NCI-H460 (cell line): ENCODE results near the gene GADL1. TPM values are rescaled to one million over a fixed set of nuclear protein-coding genes. Genes with fewer than 3 reads are reported as not detected.

Source experiments
- DNase-seq: peaks from one replicate; pipeline ENCODE4 v3.0.0-alpha.2; 2016; ENCODE audit warnings: low read depth; ENCODE audit errors: extremely low read depth
- total RNA-seq: library from RNA; depleted of rRNA; stranded (reverse); fragments of >200 nt; shearing (Covaris generic); gene quantifications from 2 replicates; pipeline ENCODE4 v1.2.3, GENCODE V29; 2014

GADL1 gene
- total RNA-seq, 1 experiment from 2014 or later, result not detected

- DNase-seq, result no peak
Observed at GRCh38 chr3:30682434-30683155, 211.9 kb downstream of the GADL1 start.

- DNase-seq, result no peak
Observed at GRCh38 chr3:30681649-30682211, 212.7 kb downstream of the GADL1 start.

DNA sequence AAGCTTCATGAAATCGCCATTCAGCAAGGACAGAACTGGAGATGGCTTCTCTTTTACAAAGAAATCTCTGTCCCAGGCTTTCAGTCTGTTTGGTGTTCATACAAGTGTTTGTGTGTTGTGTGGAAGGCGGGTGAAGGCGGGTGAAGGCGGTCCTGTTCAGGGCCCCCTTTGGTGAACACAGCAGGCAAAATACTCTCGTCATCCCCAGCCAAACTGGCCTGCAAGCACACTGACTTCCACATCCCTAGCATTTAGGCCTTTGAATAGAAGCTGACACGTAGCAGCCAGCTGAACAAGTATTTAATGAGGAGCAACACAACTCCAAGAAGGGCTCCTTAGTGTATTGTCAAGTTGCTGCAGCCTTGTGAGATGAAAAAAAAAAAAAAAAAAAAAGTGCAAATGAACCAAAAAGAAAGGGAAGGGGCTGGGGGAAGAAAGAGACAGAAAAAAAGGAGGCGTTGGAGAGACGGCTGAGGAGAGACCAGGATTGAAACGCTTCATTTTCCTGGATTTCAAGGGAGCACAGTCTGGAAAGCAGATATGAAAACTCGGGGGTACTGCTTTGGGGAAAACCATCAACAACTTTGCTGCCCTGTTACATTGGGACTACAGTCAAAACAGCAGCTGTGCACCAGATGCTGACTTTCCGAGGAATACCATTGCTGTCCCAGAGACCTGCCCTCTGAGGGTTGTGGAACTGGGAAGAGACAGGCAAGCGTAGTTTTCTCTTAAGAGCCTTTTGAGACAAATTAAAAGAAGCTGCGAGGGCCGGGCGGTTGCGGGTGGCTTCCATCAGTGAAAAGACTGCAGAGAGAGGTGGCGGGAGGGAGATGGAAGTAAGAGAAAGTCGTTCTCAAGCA lies 213.4 kb downstream of the GADL1 start:
- DNase-seq, result no peak

- no peak for DNase-seq
Observed at GRCh38 chr3:30679045-30679444, 215.4 kb downstream of the GADL1 start.

- DNase-seq, result no peak
Observed at GRCh38 chr3:30677347-30677685, 217.1 kb downstream of the GADL1 start.

DNA sequence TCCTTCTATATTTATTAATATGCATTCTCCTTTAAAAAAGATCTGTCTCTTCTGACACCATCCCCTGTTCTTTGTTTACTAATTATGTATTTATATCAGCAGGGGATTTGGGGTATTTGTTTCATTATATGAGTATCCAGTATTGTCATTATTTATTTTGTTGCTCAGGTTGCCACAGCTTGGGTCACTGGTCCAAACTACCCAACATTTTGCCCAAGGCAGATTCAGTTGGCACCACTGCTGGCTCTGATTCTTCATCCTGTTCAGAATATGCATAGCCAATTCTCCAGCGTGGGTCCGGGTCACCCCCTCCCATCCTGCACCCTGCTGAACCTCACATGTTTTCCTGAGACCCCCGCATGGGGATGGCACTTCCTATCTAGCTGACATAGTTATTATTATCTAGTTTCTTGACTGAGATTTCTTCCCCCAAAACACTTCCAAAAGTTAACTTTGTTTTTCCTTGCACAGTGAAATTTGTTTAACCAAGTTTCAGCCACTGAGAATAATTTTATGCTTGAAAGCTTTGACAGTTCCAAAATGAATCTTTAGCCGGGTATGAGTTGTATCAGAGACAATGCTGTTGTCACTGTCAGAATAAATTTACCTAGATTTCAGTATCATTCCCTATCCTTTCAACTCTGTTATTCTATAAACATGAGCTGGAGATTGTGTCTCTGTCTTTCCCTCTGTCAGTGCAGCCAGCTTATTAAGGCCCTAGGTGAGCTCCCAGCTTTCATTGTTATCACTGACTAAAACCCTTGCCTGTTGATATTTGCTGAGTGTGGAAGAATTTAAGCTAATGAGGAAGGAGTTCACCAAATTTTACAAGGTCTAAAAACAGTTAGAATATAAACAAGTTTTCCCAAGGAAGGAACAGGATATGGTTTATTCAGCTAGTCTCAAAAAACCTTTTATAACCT lies 217.8 kb downstream of the GADL1 start:
- no peak for DNase-seq
